HEK293 (cell line): ENCODE measurements around the gene ENTREP3.
A peak's percentile ranks its signal among the peaks of the same experiment; 100 is the strongest.

Experiments used
- BCL6B ChIP-seq: fragments of 450-650 bp; formaldehyde crosslinking; IDR thresholded peaks from 2 replicates; pipeline ENCODE4 v1.5.1; 2017; ENCODE audit warnings: missing biosample characterization, missing genetic modification characterization
- FEZF1 ChIP-seq: fragments of 450-650 bp; formaldehyde crosslinking; IDR thresholded peaks from 2 replicates; pipeline ENCODE4 v1.5.1; 2016; ENCODE audit warnings: missing biosample characterization, missing genetic modification characterization
- GLI4 ChIP-seq: fragments of 450-650 bp; formaldehyde crosslinking; IDR thresholded peaks from 2 replicates; pipeline ENCODE4 v1.5.1; 2016; ENCODE audit warnings: missing biosample characterization, missing genetic modification characterization
- MEIS1 ChIP-seq: sonication (generic); formaldehyde crosslinking; IDR thresholded peaks from 2 replicates; pipeline ENCODE4 v1.8.1; 2022; ENCODE audit warnings: missing genetic modification reagents, mild to moderate bottlenecking, borderline replicate concordance
- MYNN ChIP-seq: fragments of 450-650 bp; formaldehyde crosslinking; IDR thresholded peaks from 2 replicates; pipeline ENCODE4 v1.5.1; 2016; ENCODE audit warnings: missing biosample characterization, missing genetic modification characterization, borderline replicate concordance
- PATZ1 ChIP-seq: fragments of 450-650 bp; formaldehyde crosslinking; IDR thresholded peaks from 2 replicates; pipeline ENCODE4 v1.5.1; 2016; ENCODE audit warnings: missing biosample characterization, missing genetic modification characterization
- RBAK ChIP-seq: fragments of 450-650 bp; formaldehyde crosslinking; IDR thresholded peaks from 2 replicates; pipeline ENCODE4 v1.5.1; 2016; ENCODE audit warnings: missing biosample characterization, missing genetic modification characterization
- SETDB1 ChIP-seq: IDR thresholded peaks from one replicate; pipeline ENCODE4 v1.6.1; 2017; ENCODE audit warnings: mild to moderate bottlenecking, low read length, moderate library complexity, mixed read lengths; ENCODE audit not compliant: insufficient read length
- ZBTB11 ChIP-seq: fragments of 450-650 bp; formaldehyde crosslinking; conservative IDR thresholded peaks from 2 replicates; pipeline ENCODE4 v1.5.1; 2016; ENCODE audit warnings: low read depth, missing biosample characterization, missing genetic modification characterization
- ZNF112 ChIP-seq: fragments of 450-650 bp; formaldehyde crosslinking; IDR thresholded peaks from 2 replicates; pipeline ENCODE4 v1.5.0; 2017; ENCODE audit warnings: missing biosample characterization, missing genetic modification characterization
- ZNF114 ChIP-seq: fragments of 450-650 bp; formaldehyde crosslinking; IDR thresholded peaks from 2 replicates; pipeline ENCODE4 v1.5.0; 2017; ENCODE audit warnings: missing biosample characterization, missing genetic modification characterization
- ZNF16 ChIP-seq: fragments of 450-650 bp; formaldehyde crosslinking; IDR thresholded peaks from 2 replicates; pipeline ENCODE4 v1.5.1; 2016; ENCODE audit warnings: low read depth, missing biosample characterization, missing genetic modification characterization
- ZNF184 ChIP-seq: fragments of 450-650 bp; IDR thresholded peaks from 2 replicates; pipeline ENCODE4 v1.5.1; 2018; ENCODE audit warnings: missing biosample characterization, mild to moderate bottlenecking, missing genetic modification characterization
- ZNF239 ChIP-seq: fragments of 450-650 bp; formaldehyde crosslinking; IDR thresholded peaks from 2 replicates; pipeline ENCODE4 v1.5.1; 2016; ENCODE audit warnings: missing biosample characterization, missing genetic modification characterization
- ZNF266 ChIP-seq: fragments of 450-650 bp; formaldehyde crosslinking; IDR thresholded peaks from 2 replicates; pipeline ENCODE4 v1.5.1; 2016; ENCODE audit warnings: missing biosample characterization, missing genetic modification characterization, low read depth
- ZNF274 ChIP-seq, 2 experiments: fragments of 200-500 bp in 1 of 2; fragments of 450-650 bp in 1 of 2; sonication (Bioruptor generic) in 1 of 2; formaldehyde crosslinking in 1 of 2; IDR thresholded peaks; 2 replicates each; pipeline versions ENCODE4 v1.5.1 to v1.6.1; 2014 to 2016; ENCODE audit warnings: borderline replicate concordance in 1 of 2, inconsistent platforms in 1 of 2, low read length in 1 of 2, missing biosample characterization in 1 of 2, missing genetic modification characterization in 1 of 2
- ZNF354C ChIP-seq: fragments of 450-650 bp; formaldehyde crosslinking; IDR thresholded peaks from 2 replicates; pipeline ENCODE4 v1.5.1; 2016; ENCODE audit warnings: missing biosample characterization, missing genetic modification characterization, low read depth, borderline replicate concordance
- ZNF426 ChIP-seq: fragments of 450-650 bp; formaldehyde crosslinking; IDR thresholded peaks from 2 replicates; pipeline ENCODE4 v1.5.1; 2017; ENCODE audit warnings: missing biosample characterization, missing genetic modification characterization, mild to moderate bottlenecking, inconsistent platforms, moderate library complexity
- ZNF544 ChIP-seq: fragments of 450-650 bp; formaldehyde crosslinking; IDR thresholded peaks from 2 replicates; pipeline ENCODE4 v1.5.0; 2017; ENCODE audit warnings: missing biosample characterization, missing genetic modification characterization
- ZXDB ChIP-seq: fragments of 450-650 bp; formaldehyde crosslinking; IDR thresholded peaks from 2 replicates; pipeline ENCODE4 v1.5.1; 2016; ENCODE audit warnings: missing biosample characterization, missing genetic modification characterization
- TF ChIP-seq, protein P1 (sequence below): fragments of 450-650 bp; formaldehyde crosslinking; IDR thresholded peaks from 2 replicates; pipeline ENCODE4; 2016; ENCODE audit warnings: missing biosample characterization, missing genetic modification characterization
- TF ChIP-seq, protein P2 (sequence below): fragments of 450-650 bp; IDR thresholded peaks from 2 replicates; pipeline ENCODE4 v1.5.1; 2018; ENCODE audit warnings: missing biosample characterization, mild to moderate bottlenecking, missing genetic modification characterization

ENTREP3 gene

GRCh38 chr1:155273343-155274245 is 18.3 kb upstream of the ENTREP3 start, which contains the start of gene CLK2 (continued):
- TF ChIP-seq ZBTB11 (tag by site-specific recombination) (0 out of 2 replicates have a peak, but pooled peaks have one; percentile 5), MYNN (no peak), GLI4 (no peak), MEIS1 (CRISPR knock-in tag) (no peak), FEZF1 (tag by site-specific recombination) (no peak), BCL6B (tag by site-specific recombination) (no peak), ZNF354C (tag by site-specific recombination) (no peak), ZNF544 (no peak), SETDB1 (no peak), ZXDB (tag by site-specific recombination) (peak; percentile 54; the same call in 1 of the 2 replicates), ZNF426 (no peak), ZNF114 (no peak), ZNF184 (tag by site-specific recombination) (no peak), ZNF274 (IDR thresholded peaks at IDR 0.05; ENCODE audit: low read length) (no peak), ZNF274 (tag by site-specific recombination; IDR thresholded peaks at IDR 0.05; ENCODE audit: borderline replicate concordance) (no peak), ZNF112 (tag by site-specific recombination) (no peak), ZNF16 (tag by site-specific recombination) (no peak), ZNF239 (tag by site-specific recombination) (no peak), PATZ1 (tag by site-specific recombination) (peak; percentile 82), ZNF266 (tag by site-specific recombination) (no peak), RBAK (tag by site-specific recombination) (no peak)
- TF ChIP-seq, protein P1, sequence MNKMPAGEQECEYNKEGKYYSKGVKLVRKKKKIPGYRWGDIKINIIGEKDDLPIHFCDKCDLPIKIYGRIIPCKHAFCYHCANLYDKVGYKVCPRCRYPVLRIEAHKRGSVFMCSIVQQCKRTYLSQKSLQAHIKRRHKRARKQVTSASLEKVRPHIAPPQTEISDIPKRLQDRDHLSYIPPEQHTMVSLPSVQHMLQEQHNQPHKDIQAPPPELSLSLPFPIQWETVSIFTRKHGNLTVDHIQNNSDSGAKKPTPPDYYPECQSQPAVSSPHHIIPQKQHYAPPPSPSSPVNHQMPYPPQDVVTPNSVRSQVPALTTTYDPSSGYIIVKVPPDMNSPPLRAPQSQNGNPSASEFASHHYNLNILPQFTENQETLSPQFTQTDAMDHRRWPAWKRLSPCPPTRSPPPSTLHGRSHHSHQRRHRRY (tag by site-specific recombination) = no peak
- TF ChIP-seq, protein P2, sequence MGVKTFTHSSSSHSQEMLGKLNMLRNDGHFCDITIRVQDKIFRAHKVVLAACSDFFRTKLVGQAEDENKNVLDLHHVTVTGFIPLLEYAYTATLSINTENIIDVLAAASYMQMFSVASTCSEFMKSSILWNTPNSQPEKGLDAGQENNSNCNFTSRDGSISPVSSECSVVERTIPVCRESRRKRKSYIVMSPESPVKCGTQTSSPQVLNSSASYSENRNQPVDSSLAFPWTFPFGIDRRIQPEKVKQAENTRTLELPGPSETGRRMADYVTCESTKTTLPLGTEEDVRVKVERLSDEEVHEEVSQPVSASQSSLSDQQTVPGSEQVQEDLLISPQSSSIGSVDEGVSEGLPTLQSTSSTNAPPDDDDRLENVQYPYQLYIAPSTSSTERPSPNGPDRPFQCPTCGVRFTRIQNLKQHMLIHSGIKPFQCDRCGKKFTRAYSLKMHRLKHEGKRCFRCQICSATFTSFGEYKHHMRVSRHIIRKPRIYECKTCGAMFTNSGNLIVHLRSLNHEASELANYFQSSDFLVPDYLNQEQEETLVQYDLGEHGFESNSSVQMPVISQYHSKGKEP (tag by site-specific recombination) = no peak
